ENCODE data around the gene CDK13.

- no peak for TF ChIP-seq RCOR1 (IDR thresholded peaks at IDR 0.05; ENCODE audit: borderline replicate concordance in 1 of 2, low read depth in 2 of 2, low read length in 2 of 2)
- no peak for TF ChIP-seq PTBP1 (IDR thresholded peaks at IDR 0.05; ENCODE audit: low read depth, low read length)
- TF ChIP-seq CTCF (IDR thresholded peaks at IDR 0.05 in 2 of 3, conservative IDR thresholded peaks at IDR 0.05 in 1 of 3; ENCODE audit: insufficient read depth in 2 of 3, low read depth in 1 of 3, low read length in 3 of 3) = no peak
- no peak for TF ChIP-seq HNRNPUL1 (IDR thresholded peaks at IDR 0.05; ENCODE audit: low read length)
- TF ChIP-seq MECOM (CRISPR knock-in tag; IDR thresholded peaks at IDR 0.05) = no peak
These were observed 15.9 kb upstream of the CDK13 start for GRCh38 chr7:39934132-39934531.
